Measurements from ENCODE around the gene SERPINB3.

The SERPINB3 gene

GRCh38 chr18:63700501-63700900 lies 38.8 kb upstream of the SERPINB3 start:
- no peak overlapping the region for H3K4me3 ChIP-seq (ENCODE audit: low read depth, low read length)
- H3K27me3 ChIP-seq = no peaks in the 10 kb centered on the region
- TF ChIP-seq CTCF (IDR thresholded peaks at IDR 0.05; ENCODE audit: low read depth, low read length) = no peak
- no peak for DNase-seq
- H3K4me1 ChIP-seq = no peaks in the 10 kb centered on the region
- no peaks in the 10 kb centered on the region for H3K36me3 ChIP-seq
- no peaks in the 10 kb centered on the region for H3K9me3 ChIP-seq

- no peak for TF ChIP-seq CTCF (IDR thresholded peaks at IDR 0.05; ENCODE audit: low read depth, low read length)
- Histone ChIP-seq H3K4me1 (no peaks in the 10 kb centered on the region), H3K27me3 (no peaks in the 10 kb centered on the region), H3K9me3 (no peaks in the 10 kb centered on the region), H3K36me3 (no peaks in the 10 kb centered on the region), H3K4me3 (ENCODE audit: low read depth, low read length) (no peak overlapping the region)
- no peak for DNase-seq
Observed at GRCh38 chr18:63697097-63697660, 35.5 kb upstream of the SERPINB3 start.

- DNase-seq = no peak
- no peaks in the 10 kb centered on the region for H3K4me1 ChIP-seq
- no peaks in the 10 kb centered on the region for H3K9me3 ChIP-seq
- no peak for TF ChIP-seq CTCF (IDR thresholded peaks at IDR 0.05; ENCODE audit: low read depth, low read length)
- H3K4me3 ChIP-seq (ENCODE audit: low read depth, low read length) = no peak overlapping the region
- no peaks in the 10 kb centered on the region for H3K36me3 ChIP-seq
- H3K27me3 ChIP-seq = no peaks in the 10 kb centered on the region
Observed at GRCh38 chr18:63689064-63689463, 27.4 kb upstream of the SERPINB3 start.

GRCh38 chr18:63686871-63687270 lies 25.2 kb upstream of the SERPINB3 start:
- Histone ChIP-seq H3K27me3 (no peaks in the 10 kb centered on the region), H3K4me3 (ENCODE audit: low read depth, low read length) (no peak overlapping the region), H3K9me3 (no peaks in the 10 kb centered on the region), H3K4me1 (no peaks in the 10 kb centered on the region), H3K36me3 (no peaks in the 10 kb centered on the region)
- no peak for DNase-seq
- TF ChIP-seq CTCF (IDR thresholded peaks at IDR 0.05; ENCODE audit: low read depth, low read length) = no peak

- no peak for DNase-seq
- Histone ChIP-seq H3K9me3 (no peaks in the 10 kb centered on the region), H3K4me3 (ENCODE audit: low read depth, low read length) (no peak overlapping the region), H3K4me1 (no peaks in the 10 kb centered on the region), H3K36me3 (no peaks in the 10 kb centered on the region), H3K27me3 (no peaks in the 10 kb centered on the region)
- TF ChIP-seq CTCF (IDR thresholded peaks at IDR 0.05; ENCODE audit: low read depth, low read length) = no peak
Observed at GRCh38 chr18:63684718-63685117, 23.0 kb upstream of the SERPINB3 start.

- Histone ChIP-seq H3K36me3 (no peaks in the 10 kb centered on the region), H3K4me1 (no peaks in the 10 kb centered on the region), H3K27me3 (no peaks in the 10 kb centered on the region), H3K9me3 (no peaks in the 10 kb centered on the region), H3K4me3 (ENCODE audit: low read depth, low read length) (no peak overlapping the region)
- DNase-seq = no peak
- TF ChIP-seq CTCF (IDR thresholded peaks at IDR 0.05; ENCODE audit: low read depth, low read length) = no peak
Observed at GRCh38 chr18:63683890-63684289, 22.2 kb upstream of the SERPINB3 start.

Measured in BE2C (cell line).